ENCODE measurements around the gene CEP83. TPM values are rescaled to one million over a fixed set of nuclear protein-coding genes. Genes with fewer than 3 reads are reported as not detected.
"Not testable (repeated sequence)": the region's sequence is repeated elsewhere in the genome, so short reads cannot be mapped to it uniquely, and the experiment has no call there.

The CEP83 gene
- total RNA-seq, 1 experiment from 2014 or later: 28.9 TPM

GRCh38 chr12:94429191-94429590, 30.5 kb downstream of the CEP83 start:
- H3K27ac Mint-ChIP-seq (ENCODE audit: unreplicated experiment): no peak overlapping the region
- H3K36me3 Mint-ChIP-seq (ENCODE audit: insufficient read depth, unreplicated experiment): peaks cover 3% of the 10 kb centered on the region
- no peaks in the 10 kb centered on the region for H3K27me3 Mint-ChIP-seq (ENCODE audit: unreplicated experiment)
- intact Hi-C loops (cut with micrococcal nuclease; ENCODE audit: unreplicated experiment): no loop called here
- TF ChIP-seq CTCF (IDR thresholded peaks at IDR 0.05; ENCODE audit: unreplicated experiment): no peak
- no TSS peak for BruUV-seq (replicated peaks)
- CTCF ChIA-PET: no interaction called here
- no peaks in the 10 kb centered on the region for H3K9me3 Mint-ChIP-seq (ENCODE audit: low read depth, unreplicated experiment)
- H3K4me1 Mint-ChIP-seq (ENCODE audit: low read depth, unreplicated experiment): peaks cover 32% of the 10 kb centered on the region
- H3K4me3 Mint-ChIP-seq (ENCODE audit: low read depth, unreplicated experiment): no peak overlapping the region
- DNase-seq: no peak

DNA sequence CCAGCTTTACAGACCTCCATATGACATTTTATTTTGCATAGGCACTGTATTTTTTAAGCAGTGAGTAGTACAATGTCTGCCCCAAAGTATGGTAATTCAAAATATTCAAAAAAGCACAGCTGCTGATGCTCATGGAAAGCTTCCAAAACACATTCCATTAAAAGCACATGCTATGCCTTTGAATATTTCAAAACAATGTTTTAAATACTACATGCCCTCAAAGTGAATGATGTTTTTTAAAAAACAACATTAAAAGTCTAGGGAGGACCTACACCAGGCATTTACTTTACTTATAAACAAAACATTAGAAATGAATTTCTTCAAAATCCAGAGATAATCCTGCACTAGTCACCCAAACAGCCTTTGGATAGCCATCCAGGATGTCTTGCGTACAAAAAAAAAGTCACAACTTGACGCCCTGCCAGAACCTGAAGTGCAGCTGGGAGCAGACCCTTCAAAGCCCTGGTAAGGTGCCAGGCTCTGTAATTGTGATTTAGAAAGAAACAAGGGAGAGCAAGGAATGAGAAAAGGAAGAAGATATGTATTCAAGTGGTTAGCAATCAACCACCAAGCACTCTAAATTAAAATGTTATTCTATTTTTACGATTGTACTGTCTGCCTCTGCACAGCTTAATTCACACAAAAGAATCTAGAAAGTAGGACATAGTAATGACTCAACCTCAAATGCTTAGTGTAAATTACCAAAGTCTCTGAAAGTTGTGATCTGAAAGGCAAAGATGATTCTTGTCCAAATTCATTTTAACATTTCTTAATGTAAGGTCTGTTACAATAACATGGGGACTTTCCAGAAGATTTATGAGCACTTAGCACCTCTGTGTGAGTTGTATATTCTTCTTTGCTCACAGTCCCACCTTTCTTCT, 31.9 kb downstream of the CEP83 start:
- CTCF ChIA-PET: interaction anchor here (0.5 kb wide), 1 partner anchor 645 kb away, joined by 3 read pairs; no protein-coding TSS in a partner anchor
- Mint-ChIP-seq H3K27me3 (ENCODE audit: unreplicated experiment) (no peaks in the 10 kb centered on the region), H3K9me3 (ENCODE audit: low read depth, unreplicated experiment) (peaks cover 5% of the 10 kb centered on the region), H3K4me1 (ENCODE audit: low read depth, unreplicated experiment) (peaks cover 21% of the 10 kb centered on the region), H3K27ac (ENCODE audit: unreplicated experiment) (no peak overlapping the region), H3K4me3 (ENCODE audit: low read depth, unreplicated experiment) (no peak overlapping the region), H3K36me3 (ENCODE audit: insufficient read depth, unreplicated experiment) (peaks cover 3% of the 10 kb centered on the region)
- intact Hi-C loops (cut with micrococcal nuclease; ENCODE audit: unreplicated experiment): no loop called here
- no peak for DNase-seq
- TF ChIP-seq CTCF (IDR thresholded peaks at IDR 0.05; ENCODE audit: unreplicated experiment): no peak
- BruUV-seq (replicated peaks): no TSS peak

GRCh38 chr12:94426049-94426448, 33.6 kb downstream of the CEP83 start:
- Mint-ChIP-seq H3K27me3 (ENCODE audit: unreplicated experiment) (no peaks in the 10 kb centered on the region), H3K9me3 (ENCODE audit: low read depth, unreplicated experiment) (peaks cover 11% of the 10 kb centered on the region), H3K4me1 (ENCODE audit: low read depth, unreplicated experiment) (peaks cover 13% of the 10 kb centered on the region), H3K4me3 (ENCODE audit: low read depth, unreplicated experiment) (no peak overlapping the region), H3K36me3 (ENCODE audit: insufficient read depth, unreplicated experiment) (peaks cover 3% of the 10 kb centered on the region), H3K27ac (ENCODE audit: unreplicated experiment) (no peak overlapping the region)
- no peak for DNase-seq
- intact Hi-C loops (cut with micrococcal nuclease; ENCODE audit: unreplicated experiment): no loop called here
- CTCF ChIA-PET: no interaction called here
- TF ChIP-seq CTCF (IDR thresholded peaks at IDR 0.05; ENCODE audit: unreplicated experiment): no peak
- BruUV-seq (replicated peaks): no TSS peak

GRCh38 chr12:94424830-94425229, 34.8 kb downstream of the CEP83 start:
- H3K4me3 Mint-ChIP-seq (ENCODE audit: low read depth, unreplicated experiment); BruUV-seq (replicated peaks); H3K36me3 Mint-ChIP-seq (ENCODE audit: insufficient read depth, unreplicated experiment); intact Hi-C loops (cut with micrococcal nuclease; ENCODE audit: unreplicated experiment); DNase-seq; H3K27me3 Mint-ChIP-seq (ENCODE audit: unreplicated experiment); H3K27ac Mint-ChIP-seq (ENCODE audit: unreplicated experiment); CTCF ChIA-PET: not testable (repeated sequence)
- peaks cover 11% of the 10 kb centered on the region for H3K9me3 Mint-ChIP-seq (ENCODE audit: low read depth, unreplicated experiment)
- H3K4me1 Mint-ChIP-seq (ENCODE audit: low read depth, unreplicated experiment): peaks cover 13% of the 10 kb centered on the region

Measured in Calu3 (cell line).